DND-41 (cell line): ENCODE results near the gene MVK.

Source experiments
- EZH2 ChIP-seq: IDR thresholded peaks from 3 replicates; pipeline ENCODE4 v1.6.1; 2012; ENCODE audit warnings: borderline replicate concordance, low read depth, mild to moderate bottlenecking, moderate library complexity, low read length, inconsistent platforms; ENCODE audit not compliant: severe bottlenecking
- TF ChIP-seq, protein P1 (sequence below): IDR thresholded peaks from 2 replicates; pipeline ENCODE4 v1.5.1; 2012; ENCODE audit warnings: borderline replicate concordance, low read length, moderate library complexity, mild to moderate bottlenecking; ENCODE audit not compliant: poor library complexity, severe bottlenecking; ENCODE audit errors: extremely low read depth

DNA sequence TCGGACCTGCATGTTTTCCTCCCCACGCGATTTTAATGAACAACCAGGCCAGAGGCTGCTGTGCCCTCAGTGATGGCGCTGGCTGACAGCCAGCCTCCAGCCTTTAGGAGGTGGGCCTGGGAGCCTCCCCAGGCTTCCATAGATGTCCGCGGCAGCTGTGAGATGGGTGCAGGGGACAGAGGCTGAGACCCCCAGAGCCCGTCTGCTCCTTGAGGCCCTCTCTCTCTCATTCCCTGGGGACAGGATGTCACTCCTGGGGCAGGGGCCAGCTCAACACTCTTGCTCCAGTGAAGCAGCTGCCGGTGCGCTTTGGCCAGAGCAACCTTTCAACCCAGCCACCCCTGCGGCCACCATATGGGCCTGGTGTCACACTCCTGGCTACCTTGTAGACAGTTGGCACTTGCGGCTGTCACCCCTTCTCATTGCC is 24.8 kb downstream of the MVK start:
- TF ChIP-seq, protein P1, sequence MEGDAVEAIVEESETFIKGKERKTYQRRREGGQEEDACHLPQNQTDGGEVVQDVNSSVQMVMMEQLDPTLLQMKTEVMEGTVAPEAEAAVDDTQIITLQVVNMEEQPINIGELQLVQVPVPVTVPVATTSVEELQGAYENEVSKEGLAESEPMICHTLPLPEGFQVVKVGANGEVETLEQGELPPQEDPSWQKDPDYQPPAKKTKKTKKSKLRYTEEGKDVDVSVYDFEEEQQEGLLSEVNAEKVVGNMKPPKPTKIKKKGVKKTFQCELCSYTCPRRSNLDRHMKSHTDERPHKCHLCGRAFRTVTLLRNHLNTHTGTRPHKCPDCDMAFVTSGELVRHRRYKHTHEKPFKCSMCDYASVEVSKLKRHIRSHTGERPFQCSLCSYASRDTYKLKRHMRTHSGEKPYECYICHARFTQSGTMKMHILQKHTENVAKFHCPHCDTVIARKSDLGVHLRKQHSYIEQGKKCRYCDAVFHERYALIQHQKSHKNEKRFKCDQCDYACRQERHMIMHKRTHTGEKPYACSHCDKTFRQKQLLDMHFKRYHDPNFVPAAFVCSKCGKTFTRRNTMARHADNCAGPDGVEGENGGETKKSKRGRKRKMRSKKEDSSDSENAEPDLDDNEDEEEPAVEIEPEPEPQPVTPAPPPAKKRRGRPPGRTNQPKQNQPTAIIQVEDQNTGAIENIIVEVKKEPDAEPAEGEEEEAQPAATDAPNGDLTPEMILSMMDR = no peak
- TF ChIP-seq EZH2 = no peak
